Loucy (cell line): Measurements from ENCODE around the gene DNLZ.

ENCODE experiments used
- CTCF ChIP-seq: fragments of 200-600 bp; sonication (generic); conservative IDR thresholded peaks from 2 replicates; pipeline ENCODE4 v1.5.1; 2014; ENCODE audit warnings: mild to moderate bottlenecking, antibody characterized with exemption, low read length
- EZH2phosphoT487 ChIP-seq: fragments of 200-600 bp; IDR thresholded peaks from 2 replicates; pipeline ENCODE4 v1.6.1; 2018; ENCODE audit warnings: antibody characterized with exemption, mild to moderate bottlenecking, moderate library complexity, borderline replicate concordance

- no peak for TF ChIP-seq CTCF
- no peak for TF ChIP-seq EZH2phosphoT487
Measured at GRCh38 chr9:136389396-136389795, 25.9 kb upstream of the DNLZ start.
